HepG2 (cell line): Measurements from ENCODE around the gene MYO5A. TPM values are rescaled to one million over a fixed set of nuclear protein-coding genes. Genes with fewer than 3 reads are reported as not detected.
A peak's percentile ranks its signal among the peaks of the same experiment; 100 is the strongest.

ENCODE experiments used
- AKNA ChIP-seq: sonication (generic); formaldehyde crosslinking; IDR thresholded peaks from 2 replicates; pipeline ENCODE4 v1.4.0; 2020; ENCODE audit warnings: missing genetic modification reagents, borderline replicate concordance
- FOXA1 ChIP-seq, 2 experiments: fragments of 450-650 bp in 1 of 2; sonication (generic) in 1 of 2; formaldehyde crosslinking in 1 of 2; IDR thresholded peaks; 2 replicates each; pipeline versions ENCODE4 v1.4.0 to v1.6.1; 2016 to 2020; ENCODE audit warnings: missing genetic modification reagents in 1 of 2
- KLF9 ChIP-seq: IDR thresholded peaks from 2 replicates; pipeline ENCODE4 v1.6.1; 2016; ENCODE audit warnings: low read depth
- MAFK ChIP-seq, 2 experiments: IDR thresholded peaks in 1 of 2; conservative IDR thresholded peaks in 1 of 2; 2 replicates each; pipeline ENCODE4 v1.6.1; 2011; ENCODE audit warnings: improper control_type of control experiment in 2 of 2, low read length in 2 of 2
- ONECUT2 ChIP-seq: sonication (generic); formaldehyde crosslinking; IDR thresholded peaks from 2 replicates; pipeline ENCODE4 v1.4.0; 2020; ENCODE audit warnings: missing genetic modification reagents
- PCBP1 ChIP-seq: fragments of 200-400 bp; formaldehyde crosslinking; IDR thresholded peaks from 2 replicates; pipeline ENCODE4 v1.6.1; 2017; ENCODE audit warnings: mild to moderate bottlenecking, low read depth, low read length, borderline replicate concordance
- REXO4 ChIP-seq: sonication (generic); formaldehyde crosslinking; IDR thresholded peaks from 2 replicates; pipeline ENCODE4 v1.8.0; 2022; ENCODE audit warnings: missing genetic modification reagents, mild to moderate bottlenecking, borderline replicate concordance
- ZBTB40 ChIP-seq, 2 experiments: fragments of 450-650 bp in 1 of 2; sonication (generic) in 1 of 2; formaldehyde crosslinking in 1 of 2; IDR thresholded peaks; 2 replicates each; pipeline versions ENCODE4 v1.6.1 to v1.8.0; 2016 to 2022; ENCODE audit warnings: antibody characterized with exemption in 1 of 2, mild to moderate bottlenecking in 1 of 2, missing genetic modification reagents in 1 of 2
- ZBTB7B ChIP-seq: sonication (generic); formaldehyde crosslinking; IDR thresholded peaks from 2 replicates; pipeline ENCODE4 v1.4.0; 2020; ENCODE audit warnings: missing genetic modification reagents
- ZNF3 ChIP-seq: IDR thresholded peaks from 2 replicates; pipeline ENCODE4 v1.7.0; 2017; ENCODE audit warnings: inconsistent platforms
- polyA plus RNA-seq, 8 experiments: library from polyadenylated mRNA; depleted of rRNA in 3 of 8; stranded (reverse) in 7 of 8; unstranded in 1 of 8; fragments of >200 nt; fragmentation: Illumina TruSeq in 4 of 8; extraction: Trizol in 4 of 8; gene quantifications; 2 replicates each; pipeline versions ENCODE4 v1.2.1 to v1.2.3, GENCODE V29; 2011 to 2016; ENCODE audit warnings: low read depth in 4 of 8, missing spikeins in 1 of 8, mixed read lengths in 1 of 8; ENCODE audit not compliant: insufficient read depth in 1 of 8
- total RNA-seq, 5 experiments: library from RNA; depleted of rRNA; stranded (reverse); fragments of >200 nt; fragmentation: Illumina TruSeq; extraction: Trizol; gene quantifications; 2 replicates each; pipeline ENCODE4 v1.2.3, GENCODE V29; 2016; ENCODE audit warnings: low read depth in 1 of 5
- TF ChIP-seq, protein P1 (sequence below): sonication (generic); formaldehyde crosslinking; IDR thresholded peaks from 2 replicates; pipeline ENCODE4 v1.8.1; 2022; ENCODE audit warnings: mild to moderate bottlenecking, missing genetic modification reagents

Gene MYO5A
- total and polyA plus RNA-seq, 2 of the 13 experiments (the other 11 are each of a cell fraction or from before 2014, with no cell fraction given): 2.8 to 4.8 TPM

GRCh38 chr15:52568601-52569585 is 40.2 kb upstream of the MYO5A start, which contains the start of gene ARPP19 (continued):
- TF ChIP-seq AKNA (CRISPR knock-in tag) (peak; percentile 82; the same call in 1 of the 2 replicates), FOXA1 (IDR thresholded peaks at IDR 0.05) (no peak), FOXA1 (CRISPR knock-in tag; IDR thresholded peaks at IDR 0.05) (0 out of 2 replicates have a peak, but pooled peaks have one; percentile 15), ZBTB7B (CRISPR knock-in tag) (0 out of 2 replicates have a peak, but pooled peaks have one; percentile 53), KLF9 (CRISPR knock-in tag) (peak; percentile 64; the same call in 1 of the 2 replicates), ZNF3 (0 out of 2 replicates have a peak, but pooled peaks have one; percentile 9), REXO4 (0 out of 2 replicates have a peak, but pooled peaks have one; percentile 64), ONECUT2 (CRISPR knock-in tag) (peak; percentile 59; the same call in 1 of the 2 replicates), PCBP1 (0 out of 2 replicates have a peak, but pooled peaks have one; percentile 53), ZBTB40 (IDR thresholded peaks at IDR 0.05) (peak; percentile 79), ZBTB40 (CRISPR knock-in tag; IDR thresholded peaks at IDR 0.05) (peak; percentile 86), MAFK (conservative IDR thresholded peaks at IDR 0.05 in 1 of 2, IDR thresholded peaks at IDR 0.05 in 1 of 2; ENCODE audit: low read length in 2 of 2) (no peak)
- TF ChIP-seq, protein P1, sequence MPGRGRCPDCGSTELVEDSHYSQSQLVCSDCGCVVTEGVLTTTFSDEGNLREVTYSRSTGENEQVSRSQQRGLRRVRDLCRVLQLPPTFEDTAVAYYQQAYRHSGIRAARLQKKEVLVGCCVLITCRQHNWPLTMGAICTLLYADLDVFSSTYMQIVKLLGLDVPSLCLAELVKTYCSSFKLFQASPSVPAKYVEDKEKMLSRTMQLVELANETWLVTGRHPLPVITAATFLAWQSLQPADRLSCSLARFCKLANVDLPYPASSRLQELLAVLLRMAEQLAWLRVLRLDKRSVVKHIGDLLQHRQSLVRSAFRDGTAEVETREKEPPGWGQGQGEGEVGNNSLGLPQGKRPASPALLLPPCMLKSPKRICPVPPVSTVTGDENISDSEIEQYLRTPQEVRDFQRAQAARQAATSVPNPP: peak; percentile 86; the same call in 1 of the 2 replicates
